WERI-Rb-1 (cell line): Measurements from ENCODE around the gene NT5C1B.

Source experiments
- DNase-seq: peaks from one replicate; pipeline ENCODE4 v3.0.0-alpha.2; 2020
- H3K27ac ChIP-seq: fragments of 250-450 bp; sonication (Bioruptor Pico); 2 replicates; pipeline ENCODE4 v1.5.1; 2020; ENCODE audit warnings: mild to moderate bottlenecking, moderate library complexity
- H3K27me3 ChIP-seq: fragments of 250-450 bp; sonication (Bioruptor Pico); 2 replicates; pipeline ENCODE4 v1.5.1; 2021; ENCODE audit warnings: mild to moderate bottlenecking, low read depth, moderate library complexity; ENCODE audit not compliant: insufficient read depth, severe bottlenecking
- H3K36me3 ChIP-seq: fragments of 250-450 bp; sonication (Bioruptor Pico); 2 replicates; pipeline ENCODE4 v1.5.1; 2020; ENCODE audit warnings: mild to moderate bottlenecking, moderate library complexity
- H3K4me3 ChIP-seq: 2 replicates; pipeline ENCODE4 v1.5.1; 2011; ENCODE audit warnings: low read depth, mild to moderate bottlenecking, control low read depth, low read length
- H3K9me3 ChIP-seq: fragments of 250-450 bp; sonication (Bioruptor Pico); 2 replicates; pipeline ENCODE4 v1.5.1; 2021; ENCODE audit warnings: mild to moderate bottlenecking, moderate library complexity; ENCODE audit not compliant: severe bottlenecking
- CTCF ChIP-seq: IDR thresholded peaks from 2 replicates; pipeline ENCODE4 v1.5.1; 2011; ENCODE audit warnings: low read depth, mild to moderate bottlenecking, control low read depth, inconsistent platforms, low read length

NT5C1B gene

GRCh38 chr2:18592372-18592771, 3.0 kb upstream of the NT5C1B start:
- Histone ChIP-seq H3K27me3 (peaks cover 6% of the 10 kb centered on the region), H3K4me3 (no peak overlapping the region), H3K27ac (no peak overlapping the region), H3K36me3 (no peaks in the 10 kb centered on the region), H3K9me3 (no peaks in the 10 kb centered on the region)
- no peak for TF ChIP-seq CTCF
- no peak for DNase-seq

DNA sequence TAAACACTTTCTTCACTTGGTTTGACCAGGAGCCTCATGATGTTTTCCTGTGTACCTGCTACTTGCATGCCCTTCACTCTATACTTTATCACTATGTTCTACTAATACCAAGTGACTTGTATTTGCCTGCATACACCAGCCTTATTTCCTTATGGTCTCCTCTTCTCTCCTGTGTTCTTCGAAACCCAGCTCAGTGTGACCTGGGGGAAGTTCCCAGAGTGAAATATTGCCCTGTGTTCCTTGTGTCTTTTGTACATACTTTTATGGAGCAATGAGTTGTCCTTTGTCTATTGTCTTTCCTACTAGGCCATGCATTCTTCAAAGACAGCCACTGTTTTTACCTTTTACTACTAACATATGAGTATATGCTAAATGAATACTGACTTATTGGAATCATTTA, 567 bp downstream of the NT5C1B start:
- Histone ChIP-seq H3K27ac (no peak overlapping the region), H3K4me3 (no peak overlapping the region), H3K36me3 (no peaks in the 10 kb centered on the region), H3K9me3 (peaks cover 6% of the 10 kb centered on the region), H3K27me3 (peaks cover 5% of the 10 kb centered on the region)
- no peak for TF ChIP-seq CTCF
- no peak for DNase-seq

DNA sequence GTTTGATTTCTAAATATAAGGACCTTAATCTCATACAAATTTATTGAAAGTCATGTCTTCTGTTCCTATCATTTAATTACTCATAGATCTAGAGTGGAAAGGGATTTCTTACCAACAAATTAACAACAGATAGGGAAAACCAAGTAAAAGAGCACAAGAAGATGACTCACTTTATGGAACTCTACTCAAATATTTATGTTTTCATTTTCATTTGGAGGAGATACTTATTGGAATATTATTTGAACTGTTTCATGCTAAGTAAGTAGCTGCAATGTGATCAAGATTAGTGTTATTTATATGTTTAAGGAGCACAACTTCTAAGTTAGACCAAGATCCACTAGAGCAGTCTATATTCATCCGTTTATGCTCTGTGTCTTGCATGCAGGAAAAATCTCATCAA, 1.3 kb downstream of the NT5C1B start:
- H3K4me3 ChIP-seq = no peak overlapping the region
- H3K27me3 ChIP-seq = peaks cover 5% of the 10 kb centered on the region
- no peak for TF ChIP-seq CTCF
- H3K27ac ChIP-seq = no peak overlapping the region
- H3K36me3 ChIP-seq = no peaks in the 10 kb centered on the region
- no peak for DNase-seq
- peaks cover 6% of the 10 kb centered on the region for H3K9me3 ChIP-seq

DNA sequence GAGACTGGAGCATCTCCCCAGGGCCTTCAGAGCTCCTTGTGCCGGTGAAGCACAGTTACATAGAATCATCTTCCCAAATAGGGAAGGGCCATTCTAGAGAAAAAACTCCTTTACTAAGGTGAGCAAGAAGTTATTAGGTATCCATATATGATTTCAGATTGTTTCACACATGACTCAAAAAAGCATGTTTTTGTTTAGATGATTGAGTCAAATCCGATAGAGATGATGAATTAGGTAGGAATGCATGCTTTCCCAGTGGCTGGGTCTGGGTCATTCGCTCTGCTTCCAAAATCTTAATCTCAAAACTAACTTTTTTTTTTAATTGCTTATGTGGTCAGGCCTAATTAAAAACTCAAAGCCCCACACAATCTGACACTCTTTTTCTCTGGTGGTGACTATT, 3.8 kb downstream of the NT5C1B start:
- H3K27me3 ChIP-seq = peaks cover 13% of the 10 kb centered on the region
- DNase-seq = no peak
- no peaks in the 10 kb centered on the region for H3K36me3 ChIP-seq
- H3K4me3 ChIP-seq = no peak overlapping the region
- no peak for TF ChIP-seq CTCF
- no peak overlapping the region for H3K27ac ChIP-seq
- peaks cover 6% of the 10 kb centered on the region for H3K9me3 ChIP-seq

GRCh38 chr2:18584608-18584954, 4.8 kb downstream of the NT5C1B start:
- TF ChIP-seq CTCF = no peak

GRCh38 chr2:18583905-18584607, 5.3 kb downstream of the NT5C1B start:
- H3K36me3 ChIP-seq = no peaks in the 10 kb centered on the region
- no peak for DNase-seq
- H3K27ac ChIP-seq = no peak overlapping the region
- no peak for TF ChIP-seq CTCF
- H3K27me3 ChIP-seq = peaks cover 13% of the 10 kb centered on the region
- peaks cover 6% of the 10 kb centered on the region for H3K9me3 ChIP-seq
- H3K4me3 ChIP-seq = no peak overlapping the region

More at GRCh38 chr2:18584608-18584954, 4.8 kb downstream of the NT5C1B start:
- H3K36me3 ChIP-seq = no peaks in the 10 kb centered on the region
- no peak overlapping the region for H3K4me3 ChIP-seq
- no peak overlapping the region for H3K27ac ChIP-seq
- H3K27me3 ChIP-seq = peaks cover 13% of the 10 kb centered on the region
- DNase-seq = no peak
- H3K9me3 ChIP-seq = peaks cover 6% of the 10 kb centered on the region
